Epithelial cell of proximal tubule (primary cell): ENCODE data around the gene POGK. TPM values are rescaled to one million over a fixed set of nuclear protein-coding genes. Genes with fewer than 3 reads are reported as not detected.
"Not testable (repeated sequence)": the region's sequence is repeated elsewhere in the genome, so short reads cannot be mapped to it uniquely, and the experiment has no call there.

Source experiments
- DNase-seq: peaks from one replicate; pipeline ENCODE4 v3.0.0-alpha.2; 2011; ENCODE audit warnings: low read depth
- H3K4me3 ChIP-seq: 2 replicates; pipeline ENCODE4 v1.5.1; 2011; ENCODE audit warnings: low read depth, mild to moderate bottlenecking, low read length
- CTCF ChIP-seq: conservative IDR thresholded peaks from 2 replicates; pipeline ENCODE4 v1.5.1; 2012; ENCODE audit warnings: low read depth, mild to moderate bottlenecking, low read length
- total RNA-seq: library from RNA; depleted of rRNA; stranded (reverse); fragments of >200 nt; gene quantifications from 2 replicates; pipeline ENCODE4 v1.2.3, GENCODE V29; 2015

Gene POGK
- total RNA-seq, 1 donor from 2014 or later, result 23.2 TPM

GRCh38 chr1:166819974-166820373, 19.3 kb upstream of the POGK start:
- H3K4me3 ChIP-seq, result no peak overlapping the region
- TF ChIP-seq CTCF, result no peak

GRCh38 chr1:166822385-166822784, 16.9 kb upstream of the POGK start:
- no peak for TF ChIP-seq CTCF
- DNase-seq, result no peak

More at GRCh38 chr1:166819974-166820373, 19.3 kb upstream of the POGK start:
- no peak for DNase-seq

GRCh38 chr1:166827426-166827825, 11.8 kb upstream of the POGK start:
- no peak for TF ChIP-seq CTCF

More at GRCh38 chr1:166822385-166822784, 16.9 kb upstream of the POGK start:
- H3K4me3 ChIP-seq, result no peak overlapping the region

GRCh38 chr1:166829762-166830161, 9.5 kb upstream of the POGK start:
- not testable (repeated sequence) for H3K4me3 ChIP-seq, DNase-seq

More at GRCh38 chr1:166827426-166827825, 11.8 kb upstream of the POGK start:
- no peak for DNase-seq
- no peak overlapping the region for H3K4me3 ChIP-seq

GRCh38 chr1:166836733-166837132, 2.5 kb upstream of the POGK start:
- no peak for DNase-seq
- H3K4me3 ChIP-seq, result no peak overlapping the region
- no peak for TF ChIP-seq CTCF

GRCh38 chr1:166839600-166840308, 479 bp downstream of the POGK start:
- no peak for DNase-seq

More at GRCh38 chr1:166839600-166840308, 479 bp downstream of the POGK start:
- peak overlapping the region; percentile 76 for H3K4me3 ChIP-seq
- TF ChIP-seq CTCF, result peak; percentile 44
